Stimulated activated CD8-positive, alpha-beta memory T cell treated with anti-CD3 and anti-CD28 coated beads, Interleukin-12 subunit alpha, Interleukin-12 subunit beta, amount 100 ng/mL, for 4 hours (primary cell): ENCODE data around the gene MEF2B.
"Not testable (repeated sequence)": the region's sequence is repeated elsewhere in the genome, so short reads cannot be mapped to it uniquely, and the experiment has no call there.

ENCODE experiments used
- DNase-seq: peaks from one replicate; pipeline ENCODE4 v3.0.0-alpha.2; 2020; ENCODE audit warnings: low read depth

MEF2B gene

DNA sequence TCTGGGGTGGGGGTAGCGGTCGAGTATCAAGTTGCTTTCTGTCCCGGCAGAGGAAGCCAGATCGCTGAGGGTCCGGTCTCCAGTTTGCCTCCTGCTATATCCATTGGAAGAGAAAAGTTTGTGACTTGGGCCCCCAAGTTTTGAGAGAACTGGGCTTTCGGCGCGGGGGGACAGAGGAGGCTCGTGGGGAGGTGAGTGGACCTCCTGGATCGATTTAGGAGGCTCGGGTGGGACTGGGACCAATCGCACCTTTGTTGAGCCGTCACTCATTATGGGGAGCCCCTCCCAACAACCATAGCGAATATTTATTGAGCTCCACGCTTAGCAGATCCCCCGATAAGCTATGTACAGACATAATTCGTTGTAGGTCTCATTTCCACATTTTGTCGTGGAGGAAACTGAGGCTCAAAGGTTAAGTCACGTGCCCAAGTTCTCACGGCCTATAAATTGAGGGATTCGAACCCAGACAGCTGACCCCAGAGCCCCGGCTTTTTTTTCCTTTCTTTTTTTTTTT lies 22.9 kb upstream of the MEF2B start:
- DNase-seq: no peak

DNA sequence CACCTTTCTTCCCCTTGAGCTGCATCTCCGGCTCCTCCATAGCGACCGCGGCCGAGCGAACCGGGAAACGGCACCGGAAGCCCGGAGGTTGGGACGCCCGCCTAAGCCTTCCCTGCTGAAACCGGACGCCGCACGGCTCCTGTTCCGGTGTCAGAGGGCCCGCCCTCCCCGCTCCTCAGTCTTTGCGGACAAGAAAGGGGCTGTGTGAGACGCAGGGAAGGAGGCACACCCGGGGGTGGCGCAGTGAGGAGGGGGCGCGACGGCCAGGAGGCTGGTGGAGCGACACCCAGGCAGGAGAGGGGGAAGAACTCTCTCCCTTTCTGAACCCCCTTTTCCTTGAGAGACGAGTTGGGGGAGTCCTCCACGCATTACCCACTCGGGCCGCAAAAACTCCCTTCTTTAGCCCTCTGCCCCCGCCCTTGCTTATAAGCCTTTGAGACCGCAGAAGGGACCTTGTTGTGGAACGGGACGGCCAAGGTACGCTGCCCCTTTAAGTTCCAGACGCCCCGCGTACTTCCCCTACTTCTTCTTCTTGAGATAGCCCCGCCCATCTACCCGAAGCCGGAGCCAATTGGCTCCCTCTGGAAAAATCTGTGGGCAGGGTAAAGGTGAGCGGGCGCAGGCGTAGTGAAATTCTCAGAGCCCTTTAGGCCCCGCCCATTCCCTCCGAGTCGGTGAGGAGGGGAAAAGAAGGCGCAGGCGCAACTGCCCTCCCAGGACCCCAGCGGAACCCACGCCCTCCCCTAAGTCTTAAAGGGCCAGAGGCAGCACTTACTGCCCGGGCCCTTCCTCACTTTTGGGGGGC lies 22.2 kb upstream of the MEF2B start, which contains the start of the genes BORCS8 and RFXANK:
Gene BORCS8, minus strand, starts transcription at position 75 of the 805 bp plus-strand sequence. Its CDS starts 35 bp downstream, at position 40.
Gene RFXANK, plus strand, starts transcription at position 181 of the 805 bp plus-strand sequence. CDS start 1,689 bp downstream, outside the sequence.
- peak; percentile 96 for DNase-seq

DNA sequence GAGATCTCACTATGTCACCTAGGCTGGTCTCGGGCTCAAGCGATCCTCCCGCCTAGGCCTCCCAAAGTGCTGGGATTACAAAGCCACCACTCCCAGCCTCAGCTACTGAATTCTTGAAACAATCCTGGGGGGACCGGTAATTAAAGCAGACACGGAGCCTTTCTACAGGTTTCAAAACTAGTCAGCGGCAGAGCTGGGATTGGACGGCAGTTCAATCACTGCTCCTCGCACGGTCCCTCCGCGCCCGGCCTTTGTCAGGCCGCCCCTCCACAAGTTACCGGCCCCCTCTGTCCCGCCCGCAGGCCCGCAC lies 21.7 kb upstream of the MEF2B start:
- no peak for DNase-seq

DNA sequence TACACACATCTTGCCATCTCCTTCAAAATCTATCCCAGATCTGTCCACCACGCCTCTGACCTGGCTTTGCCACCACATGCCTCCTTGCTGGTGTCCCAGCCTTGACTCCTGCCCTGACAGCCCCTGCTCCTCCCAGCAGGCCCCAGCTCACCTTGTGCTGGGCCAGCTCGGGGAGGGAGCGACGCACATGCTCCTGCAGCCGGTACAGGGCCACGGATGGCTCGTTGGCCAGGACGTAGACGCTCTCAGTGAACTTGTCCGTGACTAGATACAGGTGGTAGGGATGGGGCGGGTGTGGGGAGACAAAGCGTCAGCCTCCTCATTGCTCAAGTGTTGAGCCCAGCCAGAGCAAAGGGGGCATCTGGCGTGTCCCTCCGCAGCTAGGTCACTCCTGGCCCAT lies 16.7 kb upstream of the MEF2B start:
- DNase-seq: no peak

DNA sequence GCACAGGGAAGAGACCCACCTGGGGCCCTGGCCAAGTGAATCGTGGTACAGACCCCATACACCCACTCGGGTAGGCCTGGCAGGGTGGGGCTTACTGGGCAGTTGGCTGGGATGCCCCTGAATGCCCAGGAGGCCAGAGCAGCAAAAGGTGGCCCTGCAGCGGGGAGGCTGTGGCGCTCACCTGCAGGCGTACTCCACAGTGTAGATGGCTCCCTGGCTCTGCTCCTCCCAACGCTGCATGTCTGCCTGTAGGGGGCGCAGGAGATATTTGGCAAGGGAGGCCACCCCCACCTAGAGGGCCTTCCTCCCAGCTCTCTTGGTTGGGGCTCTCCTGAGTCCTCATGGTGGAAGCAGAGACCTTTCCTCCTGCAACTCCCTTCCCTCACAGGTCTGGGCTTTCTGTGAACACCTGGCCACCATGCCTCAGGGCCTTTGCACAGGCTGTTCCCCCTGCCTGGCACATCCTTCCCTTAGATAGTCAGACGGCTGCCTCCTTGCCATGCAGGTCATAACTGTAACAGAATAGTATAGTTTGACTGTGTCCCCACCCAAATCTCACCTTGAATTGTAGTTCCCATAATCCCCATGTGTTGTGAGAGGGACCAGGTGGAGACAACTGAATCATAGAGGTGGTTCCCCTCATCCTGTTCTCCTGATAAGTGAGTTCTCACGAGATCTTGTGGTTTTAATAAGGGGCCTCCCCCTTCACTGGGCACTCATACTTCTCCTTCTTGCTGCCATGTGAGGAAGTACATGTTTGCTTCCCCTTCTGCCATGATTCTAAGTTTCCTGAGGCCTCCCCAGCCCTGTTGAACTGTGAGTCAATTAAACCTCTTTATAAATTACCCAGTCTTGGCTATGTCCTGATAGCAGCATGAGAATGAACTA lies 16.0 kb upstream of the MEF2B start:
- DNase-seq: peak; percentile 33

DNA sequence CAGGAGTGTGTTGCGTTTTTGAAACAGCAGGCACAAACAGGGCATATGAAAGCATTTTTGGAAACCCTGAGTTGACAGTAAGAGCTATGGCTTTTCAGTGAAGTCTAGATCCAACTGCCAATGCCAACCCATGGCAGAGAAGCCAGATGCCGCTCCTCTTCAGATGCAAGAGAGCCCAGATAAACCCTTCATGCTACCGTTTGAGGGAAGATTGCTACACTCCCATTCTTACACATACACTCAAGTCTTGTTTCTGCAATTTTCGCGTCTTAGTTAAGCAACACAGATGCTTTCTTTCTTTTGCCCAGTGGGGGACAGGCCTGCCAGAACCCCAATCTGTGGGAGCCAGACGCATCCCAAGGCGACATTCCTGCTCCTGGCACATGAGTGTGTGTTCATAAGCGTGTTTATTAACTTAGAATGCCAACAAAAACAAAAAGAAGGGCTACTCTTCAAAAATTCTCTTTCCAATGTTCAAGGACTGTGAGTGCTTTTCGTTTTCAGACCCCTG lies 11.5 kb upstream of the MEF2B start:
- no peak for DNase-seq

DNA sequence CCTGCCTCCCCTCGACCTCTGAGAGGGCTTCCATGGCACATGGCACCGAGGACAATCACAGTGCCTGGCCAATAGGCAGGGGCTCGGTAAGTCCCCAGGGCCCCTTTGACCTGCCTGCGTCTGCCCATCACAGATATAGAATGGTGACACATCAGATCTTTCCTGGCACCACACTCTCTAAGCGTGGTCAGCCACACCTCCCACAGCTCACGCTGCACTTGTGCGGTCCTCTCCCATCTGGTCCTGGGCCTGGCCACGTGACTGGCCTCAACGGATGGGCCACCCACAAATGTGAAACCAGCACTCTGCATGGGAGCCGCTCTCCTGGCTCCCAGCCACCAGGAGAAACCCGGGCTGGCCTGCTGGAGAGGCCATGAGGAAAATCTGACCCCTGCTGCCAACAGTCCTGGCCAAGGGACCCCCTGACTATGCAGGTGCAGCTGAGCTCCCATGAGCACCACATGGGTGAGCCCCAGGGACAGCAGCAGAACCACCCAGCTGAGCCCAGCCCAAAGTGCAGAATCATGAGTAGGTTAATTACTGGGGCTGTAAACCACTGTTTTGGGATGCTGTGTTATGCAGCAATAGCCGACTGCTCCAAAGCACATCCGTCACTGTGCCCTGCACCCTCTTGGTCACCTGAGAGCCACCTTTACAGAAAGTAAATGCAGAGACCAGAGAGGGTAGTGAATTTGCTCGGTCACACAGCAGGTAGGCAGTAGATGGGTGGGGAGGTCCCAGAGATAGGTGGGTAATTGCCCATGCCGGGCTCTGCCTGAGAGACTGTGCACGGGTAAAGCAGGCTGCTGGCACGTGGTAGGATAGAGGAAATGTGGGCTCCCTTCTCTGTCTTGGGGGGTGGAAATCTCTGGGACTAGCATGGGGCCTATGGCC lies 9.7 kb upstream of the MEF2B start:
- DNase-seq: no peak

DNA sequence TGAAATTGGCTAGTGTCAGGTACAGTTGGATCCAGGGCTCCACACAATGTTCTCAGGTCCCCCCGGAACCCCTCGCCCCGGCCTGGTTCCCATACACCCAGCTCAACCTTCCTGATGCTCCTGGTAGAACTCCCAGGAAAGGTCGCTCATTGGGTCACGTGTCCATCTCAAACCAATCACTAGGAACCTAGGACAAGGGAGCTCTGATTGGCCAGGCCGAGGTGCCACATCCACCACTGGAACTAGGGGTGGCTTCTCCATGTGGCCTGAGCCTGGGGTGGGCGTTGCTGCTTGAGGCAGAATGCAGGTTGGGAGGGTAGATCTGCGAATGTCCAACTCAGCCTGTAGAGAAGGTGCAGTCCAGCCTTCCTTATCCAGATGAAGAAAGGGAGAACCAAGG lies 6.9 kb upstream of the MEF2B start:
- no peak for DNase-seq

DNA sequence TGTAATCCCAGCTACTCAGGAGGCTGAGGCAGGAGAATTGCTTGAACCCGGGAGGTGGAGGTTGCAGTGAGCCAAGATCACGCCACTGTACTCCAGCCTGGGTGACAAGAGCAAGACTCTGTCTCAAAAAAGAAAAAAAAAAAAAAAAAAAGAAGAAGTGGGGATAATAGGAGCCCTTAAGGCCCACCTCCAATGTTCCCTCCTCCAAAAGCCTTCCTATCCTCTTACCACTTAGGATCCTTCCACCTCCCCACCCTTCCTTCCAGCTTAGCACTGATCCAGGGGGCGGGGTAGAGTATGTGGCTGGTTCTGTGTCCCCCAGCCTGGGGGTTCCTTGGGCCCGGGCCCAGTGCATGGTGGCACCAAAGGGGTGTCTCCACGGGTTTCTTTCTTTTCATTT lies 3.2 kb upstream of the MEF2B start:
- DNase-seq: not testable (repeated sequence)

DNA sequence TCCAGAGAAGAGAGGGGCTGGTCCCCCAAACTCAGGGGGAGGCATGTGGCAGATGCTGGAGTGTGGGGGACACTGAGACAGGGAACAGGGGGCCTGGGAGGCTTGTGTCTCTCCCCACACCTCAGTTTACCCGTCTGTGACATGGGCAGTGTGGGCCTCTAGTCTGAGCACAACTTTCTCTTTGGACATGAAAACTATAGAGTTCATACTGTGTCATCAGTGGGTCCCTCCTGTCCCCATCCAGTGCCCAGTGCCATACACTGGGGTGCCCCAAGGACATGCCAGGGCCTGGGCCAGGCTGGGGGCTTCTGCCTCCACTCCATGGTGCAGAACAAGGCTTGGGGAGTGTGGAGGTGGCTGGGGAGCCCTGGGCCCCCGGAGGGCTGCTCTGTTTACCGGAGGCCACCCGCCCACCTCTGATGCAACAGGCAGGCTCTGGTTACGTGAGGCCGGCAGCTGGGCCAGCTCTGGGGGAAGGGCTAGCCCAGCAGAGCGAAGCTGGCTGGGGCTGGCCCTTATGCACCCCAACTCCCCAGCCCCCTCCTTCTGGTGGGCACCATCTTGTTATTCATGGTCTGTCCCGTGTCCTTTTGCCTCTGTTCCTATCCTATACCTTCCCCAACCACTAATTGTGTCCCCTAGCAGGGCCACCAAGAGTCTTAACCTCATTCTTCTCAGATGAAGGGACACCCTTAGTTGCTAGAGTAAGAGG lies 1.9 kb upstream of the MEF2B start:
- DNase-seq: no peak

DNA sequence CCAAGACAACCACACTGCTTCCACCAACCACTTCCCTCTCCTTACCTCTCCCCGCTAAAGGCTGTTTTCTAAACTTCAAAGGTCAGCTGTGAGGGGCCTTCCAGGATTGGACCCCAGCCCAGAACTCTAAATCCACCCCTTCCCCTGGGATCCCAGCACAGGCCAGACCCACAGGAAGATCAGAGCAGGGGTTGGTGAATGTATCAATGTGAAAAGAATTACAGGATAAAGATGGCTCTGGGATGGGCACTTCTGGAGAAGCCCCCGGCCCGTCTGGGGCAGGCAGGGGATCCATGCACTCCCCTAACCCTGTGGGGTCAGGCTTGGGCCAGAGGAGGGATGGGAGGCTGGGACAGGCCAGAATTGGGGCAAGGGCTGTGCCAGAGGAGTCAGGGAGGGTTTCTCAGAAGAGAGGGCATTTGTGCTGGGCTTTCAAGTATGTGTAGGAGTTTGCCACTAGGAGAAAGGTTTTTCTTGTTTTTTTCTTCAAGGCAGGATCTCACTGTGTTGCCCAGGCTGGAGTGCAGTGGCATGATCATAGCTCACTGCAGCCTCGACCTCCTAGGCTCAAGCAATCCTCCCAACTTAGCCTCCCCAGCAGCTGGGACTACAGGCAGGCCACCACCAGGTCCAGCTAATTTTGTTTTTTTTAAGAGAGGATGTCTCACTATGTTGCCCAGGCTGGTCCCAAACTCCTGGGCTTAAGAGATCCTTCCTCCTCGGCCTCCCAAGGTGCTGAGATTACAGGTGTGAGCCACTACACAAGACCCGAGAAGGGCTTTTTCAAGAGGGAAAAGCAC lies 1.0 kb upstream of the MEF2B start:
- no peak for DNase-seq

DNA sequence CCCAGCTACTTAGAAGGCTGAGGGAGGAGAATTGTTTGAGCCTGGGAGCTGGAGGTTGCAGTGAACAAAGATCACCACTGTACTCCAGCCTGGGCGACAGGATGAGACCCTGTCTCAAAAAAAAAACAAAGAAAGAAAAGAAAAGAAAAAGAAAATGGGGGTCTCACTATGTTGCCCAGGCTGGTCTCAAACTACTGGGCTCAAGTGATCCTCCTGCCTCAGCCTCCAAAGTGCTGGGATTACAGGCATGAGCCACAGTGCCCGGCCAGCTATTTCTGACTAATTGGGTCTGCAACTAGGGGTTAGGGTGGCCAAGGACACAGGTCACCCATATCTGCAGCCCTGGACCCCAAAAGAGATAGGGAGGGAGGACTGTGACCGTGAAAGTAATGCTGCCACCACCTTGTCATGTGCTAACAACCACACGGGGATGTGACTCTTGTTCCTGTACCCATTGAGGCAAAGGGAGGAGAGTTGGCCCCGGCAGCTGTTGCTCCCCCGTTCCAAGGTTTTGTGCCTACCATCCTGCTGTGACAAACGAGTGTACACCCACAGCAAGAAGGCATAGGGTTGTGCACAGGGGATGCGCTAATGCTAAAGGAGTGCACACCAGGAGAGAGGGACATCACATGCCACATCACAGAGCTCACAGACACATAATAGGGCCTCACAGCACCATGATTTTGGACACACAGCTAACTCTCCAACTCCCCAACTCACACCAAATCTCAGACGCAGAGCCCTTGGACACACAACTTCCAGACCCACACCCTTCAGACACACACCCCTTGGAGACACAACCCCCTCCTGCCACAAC lies 619 bp downstream of the MEF2B start:
- DNase-seq: no peak

DNA sequence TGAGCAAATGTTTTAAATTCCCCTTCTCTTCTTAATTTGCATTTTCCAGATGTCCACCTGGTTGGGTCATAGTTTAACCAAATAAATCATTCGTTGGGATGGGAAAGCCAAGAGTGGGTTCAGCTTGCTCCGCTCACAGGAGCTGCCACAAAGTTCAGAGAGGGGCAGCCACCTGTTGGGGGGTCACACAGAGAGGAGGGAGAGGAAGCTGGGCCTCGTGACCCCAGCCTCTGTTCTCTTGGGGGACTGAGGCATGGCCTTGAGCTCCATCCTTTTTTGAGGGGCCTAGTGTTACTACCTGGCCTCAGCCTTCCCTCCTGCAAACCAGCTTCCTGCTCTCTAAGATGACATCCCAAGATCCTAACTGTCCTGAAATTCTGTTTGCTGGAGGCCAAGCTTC lies 2.5 kb downstream of the MEF2B start:
- no peak for DNase-seq

DNA sequence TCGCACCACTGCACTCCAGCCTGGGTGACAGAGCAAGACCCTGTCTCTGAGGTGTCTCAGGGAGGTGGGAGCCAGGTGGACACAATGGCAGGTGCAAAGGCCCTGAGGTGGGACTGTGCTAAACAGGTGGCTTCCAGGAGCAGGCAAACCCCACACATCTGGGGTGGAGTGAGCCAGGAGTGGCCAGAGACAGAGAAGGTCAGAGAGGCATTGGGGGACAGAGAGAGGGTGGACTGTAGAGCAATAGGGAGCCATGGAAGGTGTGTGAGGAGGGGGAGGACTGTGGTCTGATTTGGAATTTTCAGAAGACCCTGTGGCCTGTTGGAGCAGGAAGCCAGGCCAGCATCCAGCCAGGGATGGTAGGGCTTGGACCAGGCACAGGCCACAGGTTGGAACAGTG lies 4.7 kb downstream of the MEF2B start:
- no peak for DNase-seq

DNA sequence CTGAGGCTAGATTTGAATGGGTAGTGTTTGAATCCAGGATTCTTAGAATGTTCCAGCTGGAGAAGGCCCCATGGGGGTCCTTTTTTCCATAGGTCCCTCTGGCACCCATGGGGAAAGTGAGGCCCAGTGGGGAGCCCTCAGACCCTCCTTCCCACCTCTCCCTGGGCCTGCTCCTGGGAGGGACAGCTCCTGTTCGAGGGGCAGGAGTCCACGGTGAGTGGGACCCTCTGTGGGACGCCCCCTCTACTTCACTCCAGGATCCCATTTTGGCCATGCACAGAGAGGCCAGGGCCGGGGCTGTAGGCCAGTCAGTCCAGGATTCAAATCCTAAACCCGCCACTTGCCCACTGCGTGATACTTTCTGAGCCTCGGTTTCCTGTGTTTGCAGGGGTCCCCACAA lies 7.6 kb downstream of the MEF2B start:
- no peak for DNase-seq

DNA sequence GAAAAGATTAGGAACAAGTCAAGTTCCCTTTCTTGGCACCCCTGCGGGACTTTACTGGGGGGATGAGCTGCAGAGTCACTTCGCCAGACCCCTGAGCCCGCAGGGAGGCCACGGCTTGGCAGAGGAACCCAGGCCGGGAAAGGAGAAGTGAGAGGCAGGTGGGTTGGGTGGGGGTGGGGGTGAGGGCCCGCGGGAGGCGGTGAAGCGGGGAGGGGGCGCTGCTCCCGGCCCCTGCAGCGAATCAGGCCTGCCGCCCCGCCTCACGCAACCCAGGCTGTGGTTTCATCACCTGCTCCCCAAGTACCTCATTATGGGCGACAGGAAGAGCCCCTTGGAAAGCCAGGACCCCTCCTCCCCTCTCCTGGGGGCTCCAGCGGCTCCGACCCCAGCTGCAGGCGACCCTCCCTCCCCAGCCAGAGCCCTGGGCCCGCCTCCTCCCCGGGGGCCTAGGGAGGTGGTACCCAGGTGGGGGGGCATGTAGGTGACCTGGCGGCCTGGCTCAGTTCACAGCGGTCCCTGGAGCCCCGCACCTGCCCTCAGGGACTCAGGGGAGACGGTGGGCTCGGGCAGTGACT lies 9.5 kb downstream of the MEF2B start:
- no peak for DNase-seq

DNA sequence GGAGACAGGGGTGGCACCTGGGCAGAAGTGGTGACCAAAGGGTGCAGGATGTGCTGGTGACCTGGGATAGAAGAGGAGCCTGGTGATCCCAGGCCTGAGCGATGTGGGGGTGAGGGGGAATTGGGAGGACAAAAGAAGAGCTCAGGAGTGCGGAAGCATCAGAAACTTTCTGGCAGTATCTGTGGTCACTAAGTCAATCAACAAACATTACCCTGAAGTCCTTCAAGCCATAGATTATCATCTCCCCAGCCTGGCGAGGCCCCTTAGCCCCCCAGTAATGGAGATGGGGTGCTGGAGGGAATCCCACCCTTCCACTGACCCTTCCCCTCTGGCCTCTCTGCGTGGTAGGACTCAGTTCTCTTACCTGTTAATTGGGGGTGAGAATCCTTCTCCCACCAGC lies 10.5 kb downstream of the MEF2B start:
- no peak for DNase-seq

DNA sequence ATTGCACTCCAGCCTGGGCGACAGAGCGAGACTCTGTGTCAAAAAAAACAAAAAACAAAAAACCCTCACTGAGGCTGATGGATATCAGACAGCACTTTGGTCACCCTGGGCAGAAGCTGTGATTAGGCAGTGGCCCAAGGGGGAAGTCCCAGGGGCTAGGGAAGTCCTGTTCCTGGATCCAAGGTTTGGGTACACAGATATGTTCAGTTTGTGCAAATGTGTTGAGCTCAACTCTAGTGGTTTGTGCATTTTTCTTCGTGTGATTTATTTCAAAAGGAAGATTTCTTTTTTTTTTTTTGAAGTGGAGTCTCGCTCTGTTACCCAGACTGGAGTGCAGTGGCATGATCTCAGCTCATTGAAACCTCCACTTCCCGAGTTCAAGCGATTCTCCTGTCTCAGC lies 12.3 kb downstream of the MEF2B start:
- no peak for DNase-seq
